Osteoblast (primary cell): ENCODE data around the gene ITGA2. TPM values are rescaled to one million over a fixed set of nuclear protein-coding genes. Genes with fewer than 3 reads are reported as not detected.

ENCODE experiments used
- DNase-seq: peaks from one replicate; pipeline ENCODE4 v3.0.0; 2011; ENCODE audit warnings: low spot score, mixed read lengths; ENCODE audit not compliant: insufficient read length; ENCODE audit errors: missing footprints
- H2AFZ ChIP-seq: 2 replicates; pipeline ENCODE4 v1.6.0; 2011; ENCODE audit warnings: mild to moderate bottlenecking, low read length
- H3K27ac ChIP-seq: 2 replicates; pipeline ENCODE4 v1.5.1; 2011; ENCODE audit warnings: mild to moderate bottlenecking, low read depth, low read length, moderate library complexity
- H3K27me3 ChIP-seq: 2 replicates; pipeline ENCODE4 v1.6.0; 2012; ENCODE audit warnings: mild to moderate bottlenecking, control low read depth, inconsistent platforms, low read length, moderate library complexity; ENCODE audit not compliant: insufficient read depth
- H3K36me3 ChIP-seq: 2 replicates; pipeline ENCODE4 v1.5.1; 2011; ENCODE audit warnings: mild to moderate bottlenecking, low read length, control low read depth, moderate library complexity; ENCODE audit not compliant: insufficient read depth
- H3K4me1 ChIP-seq: 2 replicates; pipeline ENCODE4 v1.5.1; 2011; ENCODE audit warnings: mild to moderate bottlenecking, low read length, control low read depth, moderate library complexity; ENCODE audit not compliant: insufficient read depth
- H3K4me2 ChIP-seq: 2 replicates; pipeline ENCODE4 v1.6.0; 2011; ENCODE audit warnings: mild to moderate bottlenecking, low read length; ENCODE audit not compliant: insufficient read depth
- H3K4me3 ChIP-seq: fragments of 200-600 bp; sonication (generic); 3 replicates; pipeline ENCODE4 v1.5.1; 2012; ENCODE audit warnings: mild to moderate bottlenecking, low read length, inconsistent platforms; ENCODE audit not compliant: insufficient read depth
- H3K79me2 ChIP-seq: 2 replicates; pipeline ENCODE4 v1.6.0; 2012; ENCODE audit warnings: mild to moderate bottlenecking, low read length, control low read depth, inconsistent platforms; ENCODE audit not compliant: insufficient read depth
- H3K9me3 ChIP-seq: 2 replicates; pipeline ENCODE4 v1.5.1; 2011; ENCODE audit warnings: low read depth, low read length, control low read depth
- H4K20me1 ChIP-seq: 2 replicates; pipeline ENCODE4 v1.6.0; 2012; ENCODE audit warnings: mild to moderate bottlenecking, low read length, control low read depth; ENCODE audit not compliant: insufficient read depth
- total RNA-seq: library from RNA; depleted of rRNA; stranded (reverse); fragments of >200 nt; gene quantifications from 2 replicates; pipeline ENCODE4 v1.2.3, GENCODE V29; 2012
- TF ChIP-seq, protein P1 (sequence below): IDR thresholded peaks from 2 replicates; pipeline ENCODE4 v1.5.1; 2011; ENCODE audit warnings: mild to moderate bottlenecking, low read depth, low read length, moderate library complexity; ENCODE audit errors: extremely low read depth

ITGA2 gene
- total RNA-seq, 1 donor = 2.9 TPM

- Histone ChIP-seq H3K36me3 (no peaks in the 10 kb centered on the region), H3K27me3 (no peaks in the 10 kb centered on the region), H3K4me2 (no peak overlapping the region), H3K79me2 (no peaks in the 10 kb centered on the region), H3K4me1 (no peaks in the 10 kb centered on the region), H4K20me1 (no peaks in the 10 kb centered on the region), H3K9me3 (no peaks in the 10 kb centered on the region), H3K27ac (no peak overlapping the region), H2AFZ (no peak overlapping the region), H3K4me3 (no peak overlapping the region)
- no peak for DNase-seq
- TF ChIP-seq, protein P1, sequence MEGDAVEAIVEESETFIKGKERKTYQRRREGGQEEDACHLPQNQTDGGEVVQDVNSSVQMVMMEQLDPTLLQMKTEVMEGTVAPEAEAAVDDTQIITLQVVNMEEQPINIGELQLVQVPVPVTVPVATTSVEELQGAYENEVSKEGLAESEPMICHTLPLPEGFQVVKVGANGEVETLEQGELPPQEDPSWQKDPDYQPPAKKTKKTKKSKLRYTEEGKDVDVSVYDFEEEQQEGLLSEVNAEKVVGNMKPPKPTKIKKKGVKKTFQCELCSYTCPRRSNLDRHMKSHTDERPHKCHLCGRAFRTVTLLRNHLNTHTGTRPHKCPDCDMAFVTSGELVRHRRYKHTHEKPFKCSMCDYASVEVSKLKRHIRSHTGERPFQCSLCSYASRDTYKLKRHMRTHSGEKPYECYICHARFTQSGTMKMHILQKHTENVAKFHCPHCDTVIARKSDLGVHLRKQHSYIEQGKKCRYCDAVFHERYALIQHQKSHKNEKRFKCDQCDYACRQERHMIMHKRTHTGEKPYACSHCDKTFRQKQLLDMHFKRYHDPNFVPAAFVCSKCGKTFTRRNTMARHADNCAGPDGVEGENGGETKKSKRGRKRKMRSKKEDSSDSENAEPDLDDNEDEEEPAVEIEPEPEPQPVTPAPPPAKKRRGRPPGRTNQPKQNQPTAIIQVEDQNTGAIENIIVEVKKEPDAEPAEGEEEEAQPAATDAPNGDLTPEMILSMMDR = no peak
These were observed 64.2 kb downstream of the ITGA2 start for GRCh38 chr5:53053364-53053763.

DNA sequence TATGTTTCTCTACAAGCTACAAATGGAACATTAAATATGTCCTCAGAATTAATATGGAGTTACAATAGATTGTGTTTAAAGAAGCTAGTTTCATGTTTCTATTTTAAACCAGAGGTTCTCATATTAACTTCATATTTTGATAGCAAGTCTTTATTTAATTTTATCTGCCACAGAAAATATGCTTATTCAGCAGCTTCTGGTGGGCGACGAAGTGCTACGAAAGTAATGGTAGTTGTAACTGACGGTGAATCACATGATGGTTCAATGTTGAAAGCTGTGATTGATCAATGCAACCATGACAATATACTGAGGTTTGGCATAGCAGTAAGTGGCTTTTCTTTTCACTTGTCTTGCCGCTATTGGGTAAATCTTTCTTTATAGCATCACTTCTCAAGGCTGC lies 66.2 kb downstream of the ITGA2 start:
- TF ChIP-seq, protein P1 = no peak
- no peaks in the 10 kb centered on the region for H3K27me3 ChIP-seq
- H4K20me1 ChIP-seq = no peaks in the 10 kb centered on the region
- H3K4me2 ChIP-seq = no peak overlapping the region
- H3K4me3 ChIP-seq = no peak overlapping the region
- no peak for DNase-seq
- no peak overlapping the region for H3K27ac ChIP-seq
- H2AFZ ChIP-seq = no peak overlapping the region
- no peaks in the 10 kb centered on the region for H3K36me3 ChIP-seq
- no peaks in the 10 kb centered on the region for H3K4me1 ChIP-seq
- H3K79me2 ChIP-seq = no peaks in the 10 kb centered on the region
- H3K9me3 ChIP-seq = no peaks in the 10 kb centered on the region

GRCh38 chr5:53059281-53059680 lies 70.1 kb downstream of the ITGA2 start:
- H3K9me3 ChIP-seq = no peaks in the 10 kb centered on the region
- no peak overlapping the region for H3K4me2 ChIP-seq
- no peaks in the 10 kb centered on the region for H3K79me2 ChIP-seq
- no peaks in the 10 kb centered on the region for H3K36me3 ChIP-seq
- DNase-seq = no peak
- peak overlapping the region; percentile 25 for H2AFZ ChIP-seq
- no peak overlapping the region for H3K4me3 ChIP-seq
- TF ChIP-seq, protein P1 = no peak
- H4K20me1 ChIP-seq = no peaks in the 10 kb centered on the region
- H3K27ac ChIP-seq = no peak overlapping the region
- no peaks in the 10 kb centered on the region for H3K27me3 ChIP-seq
- peaks cover 9% of the 10 kb centered on the region for H3K4me1 ChIP-seq

GRCh38 chr5:53063176-53063575 lies 74.0 kb downstream of the ITGA2 start:
- Histone ChIP-seq H4K20me1 (no peaks in the 10 kb centered on the region), H2AFZ (peak overlapping the region; percentile 36), H3K9me3 (no peaks in the 10 kb centered on the region), H3K27ac (no peak overlapping the region), H3K4me3 (no peak overlapping the region), H3K4me1 (peaks cover 21% of the 10 kb centered on the region), H3K4me2 (no peak overlapping the region), H3K27me3 (no peaks in the 10 kb centered on the region), H3K36me3 (no peaks in the 10 kb centered on the region), H3K79me2 (no peaks in the 10 kb centered on the region)
- TF ChIP-seq, protein P1 = no peak
- no peak for DNase-seq
